DMS114 treated with DMSO at 0.1 percent for 48 hours (cell line): ENCODE measurements around the gene GAB4.
"Not testable (repeated sequence)": the region's sequence is repeated elsewhere in the genome, so short reads cannot be mapped to it uniquely, and the experiment has no call there.

Experiments used
- DNase-seq: peaks from one replicate; lab custom pipeline; 2025; ENCODE audit not compliant: unreplicated experiment; lab: John Stamatoyannopoulos, UW

GAB4 gene, protein sequence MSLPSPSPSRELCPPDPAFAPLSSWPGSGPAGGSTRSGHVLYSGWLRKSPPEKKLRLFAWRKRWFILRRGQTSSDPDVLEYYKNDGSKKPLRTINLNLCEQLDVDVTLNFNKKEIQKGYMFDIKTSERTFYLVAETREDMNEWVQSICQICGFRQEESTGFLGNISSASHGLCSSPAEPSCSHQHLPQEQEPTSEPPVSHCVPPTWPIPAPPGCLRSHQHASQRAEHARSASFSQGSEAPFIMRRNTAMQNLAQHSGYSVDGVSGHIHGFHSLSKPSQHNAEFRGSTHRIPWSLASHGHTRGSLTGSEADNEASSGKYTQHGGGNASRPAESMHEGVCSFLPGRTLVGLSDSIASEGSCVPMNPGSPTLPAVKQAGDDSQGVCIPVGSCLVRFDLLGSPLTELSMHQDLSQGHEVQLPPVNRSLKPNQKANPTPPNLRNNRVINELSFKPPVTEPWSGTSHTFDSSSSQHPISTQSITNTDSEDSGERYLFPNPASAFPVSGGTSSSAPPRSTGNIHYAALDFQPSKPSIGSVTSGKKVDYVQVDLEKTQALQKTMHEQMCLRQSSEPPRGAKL

DNA sequence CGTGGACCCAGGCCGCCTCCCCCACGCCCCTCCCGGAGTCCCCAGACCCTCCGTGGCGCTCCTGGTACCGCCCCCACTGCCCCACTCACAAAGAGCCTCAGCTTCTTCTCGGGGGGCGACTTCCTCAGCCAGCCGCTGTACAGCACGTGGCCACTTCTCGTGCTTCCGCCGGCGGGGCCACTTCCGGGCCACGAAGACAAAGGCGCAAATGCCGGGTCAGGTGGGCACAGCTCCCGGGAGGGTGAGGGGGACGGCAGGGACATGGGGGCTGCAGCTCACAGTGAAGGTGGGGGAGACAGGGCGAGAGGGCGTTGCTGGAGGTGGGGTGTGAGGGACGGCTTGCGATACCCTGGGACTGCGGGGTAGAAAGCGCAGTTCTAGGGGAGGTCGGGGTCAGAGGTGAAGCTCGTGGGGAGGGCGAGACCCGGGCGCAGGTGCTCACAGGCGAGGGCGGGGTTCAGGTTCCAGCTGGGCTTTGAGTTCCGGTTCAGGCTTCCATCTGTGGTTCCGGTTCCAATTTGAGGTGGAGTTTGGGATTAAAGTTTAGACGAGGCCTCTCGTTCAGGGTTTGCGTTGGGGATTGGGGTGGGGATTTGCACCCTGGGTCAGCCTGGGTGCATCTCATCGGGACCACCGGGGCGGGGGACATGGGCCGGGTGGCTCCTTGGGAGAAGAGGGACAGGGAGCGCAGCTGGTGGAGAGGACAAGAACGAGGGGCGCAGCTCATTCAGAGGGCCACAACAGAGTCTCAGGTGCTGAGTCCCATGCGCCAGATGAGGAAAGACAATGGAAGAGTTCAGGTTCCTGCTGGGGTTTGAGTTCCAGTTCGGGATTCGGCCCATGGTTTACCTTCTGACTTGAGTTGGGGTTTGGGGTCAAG lies at the start of gene GAB4:
Gene GAB4 (minus strand): TSS at position 371 of the 880 bp plus-strand sequence. CDS start 108 bp downstream, at position 263.
- no peak for DNase-seq

DNA sequence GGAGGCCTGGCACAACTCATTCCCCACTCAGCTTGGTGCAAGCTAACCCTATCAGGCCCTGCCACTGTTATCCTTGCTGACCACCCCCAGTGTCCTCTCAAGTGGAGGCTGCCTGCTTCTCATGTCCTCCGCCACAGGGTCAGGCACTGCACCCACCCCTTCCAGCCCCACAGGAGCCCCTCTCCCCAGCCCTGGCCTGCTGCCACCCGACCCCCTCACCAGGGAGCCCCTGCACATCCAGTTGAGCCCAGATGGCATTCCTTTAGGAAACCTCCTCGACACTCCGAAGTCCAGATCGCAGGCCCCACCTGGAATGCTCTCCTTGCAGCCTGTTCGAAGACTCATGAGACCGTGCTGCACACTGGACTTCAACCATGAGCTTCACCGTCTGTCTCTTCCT lies 48.8 kb upstream of the GAB4 start:
- no peak for DNase-seq

- DNase-seq, result no peak
Observed at GRCh38 chr22:17056058-17056457, 48.0 kb upstream of the GAB4 start.

- DNase-seq, result no peak
Observed at GRCh38 chr22:17047656-17048055, 39.6 kb upstream of the GAB4 start.

DNA sequence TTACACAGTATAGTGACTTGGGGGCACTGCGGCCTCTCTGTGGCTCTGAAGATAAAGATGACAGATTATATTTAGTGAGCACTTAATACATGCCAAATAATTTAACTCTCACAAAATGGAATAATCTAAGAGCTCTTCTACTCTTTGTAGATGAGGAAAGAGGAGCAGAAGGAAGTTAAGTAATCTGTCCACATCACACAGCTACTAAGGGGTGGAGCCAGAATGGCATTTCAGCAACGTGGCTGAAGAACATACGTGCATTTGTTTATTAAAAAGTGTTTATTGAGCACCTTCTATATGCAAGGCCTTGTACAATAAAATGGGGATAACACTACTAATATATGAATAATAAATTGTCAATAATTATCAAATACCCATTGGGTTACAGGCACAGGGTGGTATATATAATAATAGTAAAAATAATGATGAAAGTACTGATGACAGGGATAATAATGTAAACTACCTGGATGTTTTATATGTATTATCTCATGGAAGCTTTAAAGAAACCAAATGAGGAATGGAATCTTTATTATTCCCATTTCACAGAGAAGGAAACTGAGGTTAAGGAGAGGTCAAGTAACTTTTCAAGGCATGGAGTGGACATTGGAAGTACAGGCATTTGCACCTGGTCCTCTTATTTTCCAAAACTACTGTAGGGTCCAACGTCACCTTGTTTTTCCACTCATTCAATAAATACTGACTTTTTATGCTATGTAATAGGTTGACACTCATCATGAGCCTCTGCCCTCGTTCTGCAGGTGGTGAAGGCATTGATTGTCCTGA lies 38.7 kb upstream of the GAB4 start:
- DNase-seq, result no peak

- no peak for DNase-seq
Observed at GRCh38 chr22:17043521-17043920, 35.5 kb upstream of the GAB4 start.

- DNase-seq, result peak; percentile 18
Observed at GRCh38 chr22:17036842-17037711, 29.1 kb upstream of the GAB4 start.

- not testable (repeated sequence) for DNase-seq
Observed at GRCh38 chr22:17035976-17036841, 28.2 kb upstream of the GAB4 start.

GRCh38 chr22:17035246-17035645 lies 27.2 kb upstream of the GAB4 start:
- no peak for DNase-seq

- DNase-seq, result not testable (repeated sequence)
Observed at GRCh38 chr22:17034532-17034931, 26.5 kb upstream of the GAB4 start.

DNA sequence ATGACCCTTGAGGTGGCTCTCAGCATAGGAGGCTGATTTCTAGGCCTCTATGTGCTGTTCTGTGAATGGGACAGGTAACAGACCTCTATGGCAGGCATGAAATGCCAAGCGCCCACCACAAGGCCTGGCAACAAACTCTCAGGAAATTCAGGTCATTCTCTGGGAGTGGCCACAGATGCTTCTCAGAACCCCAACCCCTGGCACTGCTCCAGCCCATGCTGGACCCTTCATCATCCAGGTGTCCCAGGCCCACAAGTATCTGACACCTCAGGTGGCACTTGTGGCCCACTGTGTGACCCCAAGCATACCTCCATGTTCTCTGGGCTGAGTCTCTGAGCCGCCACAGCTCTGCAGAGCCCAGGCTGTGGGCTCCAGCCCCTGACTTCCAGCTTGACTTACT lies 24.3 kb upstream of the GAB4 start:
- not testable (repeated sequence) for DNase-seq

- DNase-seq, result not testable (repeated sequence)
Observed at GRCh38 chr22:17024380-17024779, 16.4 kb upstream of the GAB4 start.

DNA sequence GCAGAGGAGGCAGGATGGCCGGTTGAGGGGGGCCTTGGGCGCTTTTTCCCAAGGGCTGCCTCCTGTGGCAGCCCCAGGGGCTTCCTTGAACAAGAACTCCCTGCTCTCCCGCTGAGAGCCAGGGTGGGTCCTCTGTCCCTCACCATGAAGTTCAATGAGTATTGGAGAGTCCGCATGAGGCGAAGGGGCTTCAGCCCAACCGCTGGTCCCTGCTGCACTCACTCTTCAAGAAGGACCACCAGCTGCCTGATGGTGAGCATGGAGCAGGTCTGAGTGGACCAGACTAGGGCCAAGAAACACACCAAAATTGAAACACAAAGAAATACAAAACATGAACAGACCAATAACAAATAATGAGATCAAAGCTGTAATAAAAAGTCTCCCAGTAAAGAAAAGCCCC lies 7.5 kb upstream of the GAB4 start:
- not testable (repeated sequence) for DNase-seq

GRCh38 chr22:17014101-17014440 lies 6.0 kb upstream of the GAB4 start:
- DNase-seq, result not testable (repeated sequence)

GRCh38 chr22:17013396-17014100 lies 5.5 kb upstream of the GAB4 start:
- no peak for DNase-seq

DNA sequence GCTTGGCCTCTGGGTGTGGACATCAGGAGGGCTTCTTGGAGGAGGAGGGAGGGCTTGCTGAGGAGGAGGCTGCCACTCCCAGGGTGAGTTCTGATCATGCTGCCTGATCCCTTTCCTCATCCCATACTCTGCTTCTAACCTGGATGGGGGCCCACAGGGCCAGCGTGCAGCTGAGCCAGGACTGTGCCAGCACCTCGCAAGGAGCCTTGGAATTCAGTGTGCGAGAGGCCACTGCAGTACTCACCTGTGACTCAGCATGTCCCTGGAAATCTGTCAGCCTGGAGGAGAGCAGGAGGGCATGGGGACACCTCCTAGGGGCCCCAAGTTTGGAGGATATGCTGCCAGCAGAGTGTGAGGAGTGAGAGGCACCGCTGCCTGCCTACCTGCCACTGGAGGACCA lies 4.2 kb upstream of the GAB4 start:
- DNase-seq, result no peak

DNA sequence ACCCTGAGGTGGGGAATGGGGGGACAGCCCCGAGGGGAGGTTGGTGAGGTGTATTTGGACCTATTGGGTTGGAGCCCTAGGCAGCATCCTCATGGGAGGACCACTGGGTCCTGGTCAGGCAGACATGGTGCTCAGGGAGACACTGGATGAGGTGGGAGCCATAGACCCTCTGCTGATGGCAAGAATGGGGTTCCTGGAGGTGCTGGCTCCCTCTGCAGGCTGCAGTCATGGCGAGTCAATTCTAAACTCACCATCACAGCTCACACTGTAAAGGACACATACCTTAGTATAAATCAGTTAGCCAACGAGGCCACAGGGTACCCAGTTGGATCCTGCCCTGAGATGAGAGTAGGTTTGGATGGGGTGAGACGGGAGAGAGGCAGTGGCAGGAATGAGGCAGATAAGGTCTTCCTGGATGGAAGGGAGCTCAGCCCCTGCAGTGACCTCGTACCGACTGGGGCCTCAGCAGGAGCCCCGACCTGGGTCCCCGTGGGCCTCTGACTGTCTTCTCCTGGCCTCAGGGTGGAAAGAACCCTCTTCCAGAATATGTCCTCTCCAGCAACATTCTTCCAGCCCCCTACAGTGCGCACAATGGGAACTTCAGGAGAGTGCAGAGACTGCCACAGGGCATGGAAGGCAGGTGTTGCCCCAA lies 1.7 kb upstream of the GAB4 start:
- no peak for DNase-seq

DNA sequence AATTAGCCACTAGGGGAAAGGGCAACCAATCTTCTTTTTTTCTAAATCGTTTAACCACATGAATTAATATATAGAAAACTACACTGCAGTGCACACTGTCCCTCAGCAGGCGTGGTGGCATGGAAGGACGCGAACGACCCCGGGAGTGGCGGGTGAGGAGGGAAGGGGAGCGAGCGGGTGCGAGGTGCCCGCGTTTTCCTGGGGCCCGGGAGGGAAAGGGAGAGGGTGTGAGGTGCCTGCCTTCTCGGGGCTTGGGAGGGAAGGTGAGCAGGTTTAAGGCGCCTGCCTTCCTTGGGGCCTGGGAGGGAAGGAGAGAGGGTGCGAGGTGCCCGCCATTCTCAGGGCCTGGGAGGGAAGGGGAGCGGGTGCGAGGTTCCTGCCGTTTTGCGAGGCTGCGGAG lies 765 bp downstream of the GAB4 start:
- DNase-seq, result no peak
